Stimulated activated CD4-positive, alpha-beta T cell treated with anti-CD3 and anti-CD28 coated beads, Interleukin-15, amount 100 ng/mL, for 1 hour (primary cell): Measurements from ENCODE around the gene RNF149.

Source experiments
- DNase-seq, 2 donors: peaks; one replicate each; pipeline ENCODE4 v3.0.0-alpha.2; 2020; ENCODE audit warnings: low read depth in 1 of 2, low spot score in 1 of 2

The RNF149 gene

GRCh38 chr2:101232770-101233169 lies 75.7 kb downstream of the RNF149 start:
- no peak for DNase-seq

GRCh38 chr2:101231937-101232730 lies 76.4 kb downstream of the RNF149 start:
- DNase-seq: no peak

DNA sequence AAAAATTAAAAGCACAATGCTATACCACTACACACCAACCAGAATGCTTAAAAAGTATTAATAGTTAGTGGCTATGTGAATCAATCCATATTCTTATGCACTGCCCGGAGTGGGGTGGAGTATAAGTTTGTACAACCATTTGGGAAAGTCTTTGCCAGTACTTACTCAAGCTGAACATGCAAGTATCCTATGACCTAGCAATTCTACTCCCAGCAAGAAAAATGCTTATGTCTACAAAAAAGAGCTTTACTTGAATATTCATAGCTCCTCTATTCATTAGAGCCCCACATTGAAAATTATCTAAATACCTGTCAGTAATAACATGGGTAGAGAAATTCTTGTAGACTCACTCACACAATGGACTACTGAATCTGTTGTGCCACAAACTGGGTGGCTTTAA lies 77.3 kb downstream of the RNF149 start:
- DNase-seq: no peak

- no peak for DNase-seq
Measured at GRCh38 chr2:101230541-101231001, 77.9 kb downstream of the RNF149 start.
